HepG2 (cell line): Measurements from ENCODE around the gene ARFGEF2. TPM values are rescaled to one million over a fixed set of nuclear protein-coding genes. Genes with fewer than 3 reads are reported as not detected.

ENCODE experiments used
- ATAC-seq: fragments of 200-7000 bp; cut with Tn5 transposase; 3 replicates; pipeline ENCODE4 v1.9.1; 2020; ENCODE audit warnings: mild to moderate bottlenecking, moderate library complexity
- BruUV-seq: library from RNA; stranded (reverse); fragments of 400-500 nt; replicated peaks from 2 replicates; lab custom pipeline; 2021; lab: Mats Ljungman, UMichigan
- CTCF ChIA-PET: fragments of 300-600 bp; formaldehyde crosslinking; extraction: SDS; loops from one replicate; lab custom pipeline; 2021; ENCODE audit warnings: low total read pairs, inconsistent platforms, low intra/inter-chr PET ratio; lab: Yijun Ruan, JAX
- POLR2A ChIA-PET: fragments of 350-600 bp; sonication (Branson Sonifier 250); formaldehyde crosslinking; loops from one replicate; lab custom pipeline; 2020; ENCODE audit warnings: antibody characterized with exemption, inconsistent platforms; lab: Yijun Ruan, JAX
- DNase-seq: peaks from one replicate; pipeline ENCODE4 v3.0.0-alpha.2; 2015; ENCODE audit warnings: low spot score
- FAIRE-seq: peaks from 3 replicates; lab custom pipeline; 2011; peaks lifted over from hg19 to GRCh38; lab: Jason Lieb, UNC
- H2AFZ ChIP-seq: one replicate; pipeline ENCODE4 v1.6.1; 2011; ENCODE audit warnings: low read length, inconsistent platforms
- H3K27ac ChIP-seq: fragments of 300-600 bp; 3 replicates; pipeline ENCODE4 v1.8.0; 2011; ENCODE audit warnings: mixed run types, mild to moderate bottlenecking, mixed read lengths, low read length, inconsistent platforms; ENCODE audit not compliant: insufficient read depth; ENCODE audit errors: extremely low read length
- H3K27me3 ChIP-seq, 2 experiments: fragments of 200-600 bp in 1 of 2; 2 replicates in 1 of 2; 3 replicates in 1 of 2; pipeline versions ENCODE4 v1.6.0 to v1.8.0; 2011; ENCODE audit warnings: low read length in 2 of 2, mild to moderate bottlenecking in 2 of 2, moderate library complexity in 2 of 2, inconsistent platforms in 1 of 2; ENCODE audit not compliant: insufficient read depth in 2 of 2, control insufficient read depth in 1 of 2
- H3K36me3 ChIP-seq, 2 experiments: fragments of 200-600 bp in 1 of 2; replicated peaks in 1 of 2; 2 replicates in 1 of 2; 3 replicates in 1 of 2; pipeline versions ENCODE4 v1.5.1 to v1.8.0; 2011; ENCODE audit warnings: low read length in 2 of 2, inconsistent platforms in 1 of 2; ENCODE audit not compliant: insufficient read depth in 2 of 2, control insufficient read depth in 1 of 2
- H3K4me1 ChIP-seq: 2 replicates; pipeline ENCODE4 v1.5.1; 2012; ENCODE audit warnings: low read length, inconsistent platforms; ENCODE audit not compliant: insufficient read depth
- H3K4me2 ChIP-seq: 2 replicates; pipeline ENCODE4 v1.6.0; 2011; ENCODE audit warnings: low read depth, low read length, inconsistent platforms
- H3K4me3 ChIP-seq, 3 experiments: fragments of 200-600 bp in 1 of 3; sonication (generic), shearing (Covaris generic) in 1 of 3; replicated peaks in 1 of 3; 2 replicates each; pipeline ENCODE4 v1.5.1; 2011 to 2016; ENCODE audit warnings: low read length in 3 of 3, inconsistent platforms in 2 of 3, low read depth in 2 of 3, mild to moderate bottlenecking in 2 of 3, control low read depth in 1 of 3, mixed read lengths in 1 of 3; ENCODE audit not compliant: insufficient read depth in 1 of 3
- H3K79me2 ChIP-seq: one replicate; pipeline ENCODE4 v1.6.1; 2011; ENCODE audit warnings: low read length, inconsistent platforms; ENCODE audit not compliant: insufficient read depth
- H3K9ac ChIP-seq: 2 replicates; pipeline ENCODE4 v1.6.0; 2011; ENCODE audit warnings: mild to moderate bottlenecking, low read depth, low read length, inconsistent platforms; ENCODE audit not compliant: insufficient read depth
- H3K9me3 ChIP-seq: 2 replicates; pipeline ENCODE4 v1.5.1; 2012; ENCODE audit warnings: mild to moderate bottlenecking, low read length
- H4K20me1 ChIP-seq: 2 replicates; pipeline ENCODE4 v1.6.0; 2011; ENCODE audit warnings: inconsistent platforms, mild to moderate bottlenecking, low read length, moderate library complexity; ENCODE audit not compliant: insufficient read depth
- ARNTL ChIP-seq: sonication (generic); formaldehyde crosslinking; IDR thresholded peaks from 2 replicates; pipeline ENCODE4 v1.4.0; 2020; ENCODE audit warnings: mild to moderate bottlenecking, missing genetic modification reagents
- HNRNPK ChIP-seq: fragments of 200-400 bp; formaldehyde crosslinking; IDR thresholded peaks from 2 replicates; pipeline ENCODE4 v1.6.1; 2018; ENCODE audit warnings: low read length, low read depth, moderate library complexity, mild to moderate bottlenecking; ENCODE audit not compliant: poor library complexity, severe bottlenecking
- MYC ChIP-seq: sonication (generic); formaldehyde crosslinking; IDR thresholded peaks from 2 replicates; pipeline ENCODE4 v1.9.0; 2021; ENCODE audit warnings: missing genetic modification reagents, borderline replicate concordance
- NR2F6 ChIP-seq, 2 experiments: IDR thresholded peaks; 2 replicates each; pipeline ENCODE4 v1.6.1; 2016; ENCODE audit warnings: antibody characterized with exemption in 1 of 2, mild to moderate bottlenecking in 1 of 2
- POLR2A ChIP-seq, 2 experiments: IDR thresholded peaks; 2 replicates each; pipeline ENCODE4 v1.6.1; 2011; ENCODE audit warnings: low read depth in 2 of 2, low read length in 2 of 2, mild to moderate bottlenecking in 1 of 2, moderate library complexity in 1 of 2; ENCODE audit not compliant: insufficient read depth in 1 of 2
- SNAPC2 ChIP-seq: sonication (generic); formaldehyde crosslinking; IDR thresholded peaks from 2 replicates; pipeline ENCODE4 v1.8.1; 2022; ENCODE audit warnings: mild to moderate bottlenecking, missing genetic modification reagents
- ZNF605 ChIP-seq: sonication (generic); formaldehyde crosslinking; IDR thresholded peaks from 2 replicates; pipeline ENCODE4 v1.8.0; 2022; ENCODE audit warnings: mild to moderate bottlenecking, missing genetic modification reagents
- WGBS: methylation state at CpG from one replicate; pipeline ENCODE4 v1.1.6; 2017; ENCODE audit warnings: low lambda C conversion rate; 5-methylcytosine and 5-hydroxymethylcytosine counted together
- in situ Hi-C: cut with HindIII; loops from 2 replicates; pipeline ENCODE4 v1.10.0; 2017; ENCODE audit warnings: low pct_unique_long_range_greater_than_20kb; ENCODE audit not compliant: extremely low pct_ligation_motif_present
- intact Hi-C: fragments of 100-400 bp; cut with micrococcal nuclease; formaldehyde crosslinking; loops from one replicate; pipeline ENCODE4 v1.10.0; 2022; ENCODE audit not compliant: unreplicated experiment
- polyA plus RNA-seq, 8 experiments: library from polyadenylated mRNA; depleted of rRNA in 3 of 8; stranded (reverse) in 7 of 8; unstranded in 1 of 8; fragments of >200 nt; fragmentation: Illumina TruSeq in 4 of 8; extraction: Trizol in 4 of 8; gene quantifications; 2 replicates each; pipeline versions ENCODE4 v1.2.1 to v1.2.3, GENCODE V29; 2011 to 2016; ENCODE audit warnings: low read depth in 4 of 8, missing spikeins in 1 of 8, mixed read lengths in 1 of 8; ENCODE audit not compliant: insufficient read depth in 1 of 8
- total RNA-seq, 5 experiments: library from RNA; depleted of rRNA; stranded (reverse); fragments of >200 nt; fragmentation: Illumina TruSeq; extraction: Trizol; gene quantifications; 2 replicates each; pipeline ENCODE4 v1.2.3, GENCODE V29; 2016; ENCODE audit warnings: low read depth in 1 of 5
- TF ChIP-seq, protein P1 (sequence below): sonication (generic); formaldehyde crosslinking; IDR thresholded peaks from 2 replicates; pipeline ENCODE4 v1.4.0; 2020; ENCODE audit warnings: missing genetic modification reagents, borderline replicate concordance
- TF ChIP-seq, protein P2 (sequence below): sonication (generic); formaldehyde crosslinking; IDR thresholded peaks from 2 replicates; pipeline ENCODE4 v1.4.0; 2020; ENCODE audit warnings: missing genetic modification reagents

Gene ARFGEF2
- total and polyA plus RNA-seq, 2 of the 13 experiments (the other 11 are each of a cell fraction or from before 2014, with no cell fraction given) = 44.0 to 60.8 TPM

DNA sequence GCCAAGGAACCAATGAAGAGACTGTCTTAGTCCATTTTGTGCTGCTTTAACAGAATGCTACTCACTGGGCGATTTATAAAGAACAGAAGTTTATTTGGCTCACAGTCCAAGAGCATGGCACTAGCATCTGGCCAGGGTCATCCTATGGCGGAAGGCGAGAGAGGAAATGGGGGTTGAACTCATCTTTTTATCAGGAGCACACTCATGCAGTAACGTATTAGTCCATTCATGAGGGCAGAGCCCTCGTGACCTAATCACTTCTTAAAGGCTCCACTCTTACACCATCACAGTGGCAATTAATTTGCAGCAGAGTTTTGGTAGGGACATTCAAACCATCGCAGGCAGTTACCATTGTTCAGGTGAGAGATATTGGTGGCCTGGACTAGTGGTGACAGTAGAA is 8.5 kb downstream of the ARFGEF2 start:
- Histone ChIP-seq H3K4me2 (no peak overlapping the region), H3K4me1 (peaks cover 85% of the 10 kb centered on the region), H3K9ac (no peak overlapping the region), H2AFZ (no peak overlapping the region), H3K79me2 (peaks cover 90% of the 10 kb centered on the region), H3K9me3 (no peaks in the 10 kb centered on the region), H3K36me3 (peaks cover 3 to 7% of the 10 kb centered on the region in 2 experiments; a peak in 3 of 5 replicates), H3K4me3 (no peak overlapping the region), H3K27ac (no peak overlapping the region), H4K20me1 (peaks cover 84% of the 10 kb centered on the region), H3K27me3 (no peaks in the 10 kb centered on the region)
- ChIA-PET CTCF (no interaction called here), POLR2A (no interaction called here)
- intact Hi-C loops (no loop called here), in situ Hi-C loops (no loop called here)
- FAIRE-seq (no peak), DNase-seq (no peak), ATAC-seq (no peak)
- no peak for TF ChIP-seq MYC (CRISPR knock-in tag)
- 0 out of 2 replicates have a peak, but pooled peaks have one; percentile 15 for TF ChIP-seq ZNF605 (CRISPR knock-in tag)
- BruUV-seq = no TSS peak
- WGBS = 85% methylated on average over 6 of the region's 6 CpGs

DNA sequence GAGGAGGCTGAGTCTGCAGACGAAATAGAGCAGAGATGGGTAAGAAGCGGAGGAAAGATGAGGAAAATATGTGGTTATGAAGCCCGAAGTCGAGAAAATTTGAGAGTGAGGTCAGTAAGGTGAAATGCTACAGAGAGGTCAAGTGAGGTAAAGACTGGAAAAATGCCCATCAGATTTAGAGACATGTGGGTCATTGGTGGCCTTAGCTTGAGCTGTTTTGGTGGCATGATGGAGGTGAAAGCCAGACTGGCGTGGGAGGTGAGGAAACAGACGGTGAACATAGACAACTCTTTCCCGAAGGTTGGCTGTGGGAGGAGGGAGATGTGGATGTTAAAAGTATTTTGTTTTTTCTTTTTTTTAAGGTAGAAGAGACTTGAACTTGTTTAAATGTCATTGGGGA is 9.4 kb downstream of the ARFGEF2 start:
- Histone ChIP-seq H3K27me3 (no peaks in the 10 kb centered on the region), H3K4me3 (no peak overlapping the region), H4K20me1 (peaks cover 76% of the 10 kb centered on the region)
- intact Hi-C loops = no loop called here
- WGBS = 92% methylated on average over 7 of the region's 7 CpGs
- ATAC-seq = no peak
- POLR2A ChIA-PET = interaction anchor here (3.5 kb wide), 1 partner anchor 8 kb away, joined by 30 read pairs; the partner anchor contains the start of gene ARFGEF2
- TF ChIP-seq HNRNPK (no peak), SNAPC2 (CRISPR knock-in tag) (no peak), POLR2A (IDR thresholded peaks at IDR 0.05; ENCODE audit: insufficient read depth in 1 of 2, low read depth in 2 of 2, low read length in 2 of 2) (0 out of 4 replicates have a peak, but pooled peaks of 1 of the 2 experiments have one; percentile 21), NR2F6 (IDR thresholded peaks at IDR 0.05) (no peak), NR2F6 (CRISPR knock-in tag; IDR thresholded peaks at IDR 0.05) (0 out of 2 replicates have a peak, but pooled peaks have one; percentile 17), ARNTL (CRISPR knock-in tag) (no peak)
- TF ChIP-seq, protein P1, sequence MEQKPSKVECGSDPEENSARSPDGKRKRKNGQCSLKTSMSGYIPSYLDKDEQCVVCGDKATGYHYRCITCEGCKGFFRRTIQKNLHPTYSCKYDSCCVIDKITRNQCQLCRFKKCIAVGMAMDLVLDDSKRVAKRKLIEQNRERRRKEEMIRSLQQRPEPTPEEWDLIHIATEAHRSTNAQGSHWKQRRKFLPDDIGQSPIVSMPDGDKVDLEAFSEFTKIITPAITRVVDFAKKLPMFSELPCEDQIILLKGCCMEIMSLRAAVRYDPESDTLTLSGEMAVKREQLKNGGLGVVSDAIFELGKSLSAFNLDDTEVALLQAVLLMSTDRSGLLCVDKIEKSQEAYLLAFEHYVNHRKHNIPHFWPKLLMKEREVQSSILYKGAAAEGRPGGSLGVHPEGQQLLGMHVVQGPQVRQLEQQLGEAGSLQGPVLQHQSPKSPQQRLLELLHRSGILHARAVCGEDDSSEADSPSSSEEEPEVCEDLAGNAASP = 0 out of 2 replicates have a peak, but pooled peaks have one; percentile 22
- TF ChIP-seq, protein P2, sequence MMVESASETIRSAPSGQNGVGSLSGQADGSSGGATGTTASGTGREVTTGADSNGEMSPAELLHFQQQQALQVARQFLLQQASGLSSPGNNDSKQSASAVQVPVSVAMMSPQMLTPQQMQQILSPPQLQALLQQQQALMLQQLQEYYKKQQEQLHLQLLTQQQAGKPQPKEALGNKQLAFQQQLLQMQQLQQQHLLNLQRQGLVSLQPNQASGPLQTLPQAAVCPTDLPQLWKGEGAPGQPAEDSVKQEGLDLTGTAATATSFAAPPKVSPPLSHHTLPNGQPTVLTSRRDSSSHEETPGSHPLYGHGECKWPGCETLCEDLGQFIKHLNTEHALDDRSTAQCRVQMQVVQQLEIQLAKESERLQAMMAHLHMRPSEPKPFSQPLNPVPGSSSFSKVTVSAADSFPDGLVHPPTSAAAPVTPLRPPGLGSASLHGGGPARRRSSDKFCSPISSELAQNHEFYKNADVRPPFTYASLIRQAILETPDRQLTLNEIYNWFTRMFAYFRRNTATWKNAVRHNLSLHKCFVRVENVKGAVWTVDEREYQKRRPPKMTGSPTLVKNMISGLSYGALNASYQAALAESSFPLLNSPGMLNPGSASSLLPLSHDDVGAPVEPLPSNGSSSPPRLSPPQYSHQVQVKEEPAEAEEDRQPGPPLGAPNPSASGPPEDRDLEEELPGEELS (CRISPR knock-in tag) = no peak
- TF ChIP-seq, all 625 proteins: peak for 3
- Histone ChIP-seq H3K4me1 (peaks cover 77% of the 10 kb centered on the region), H3K27ac (no peak overlapping the region), H3K79me2 (peaks cover 82% of the 10 kb centered on the region), H3K4me2 (no peak overlapping the region), H3K9me3 (no peaks in the 10 kb centered on the region), H3K36me3 (peaks cover 3 to 7% of the 10 kb centered on the region in 2 experiments; a peak in 3 of 5 replicates), H2AFZ (no peak overlapping the region), H3K9ac (no peak overlapping the region)
- CTCF ChIA-PET = no interaction called here
- in situ Hi-C loops = no loop called here
- no peak for DNase-seq
- no TSS peak for BruUV-seq
- no peak for FAIRE-seq
